SK-N-DZ (cell line): ENCODE measurements around the gene TARBP1.
"Not testable (repeated sequence)": the region's sequence is repeated elsewhere in the genome, so short reads cannot be mapped to it uniquely, and the experiment has no call there.

Source experiments
- DNase-seq: peaks from one replicate; pipeline ENCODE4 v3.0.0-alpha.2; 2015; ENCODE audit warnings: low spot score

The TARBP1 gene

GRCh38 chr1:234504969-234505768, 26.2 kb upstream of the TARBP1 start:
- peak; percentile 48 for DNase-seq

GRCh38 chr1:234504251-234504650, 25.3 kb upstream of the TARBP1 start:
- DNase-seq = not testable (repeated sequence)

- no peak for DNase-seq
Measured at GRCh38 chr1:234503193-234504050, 24.4 kb upstream of the TARBP1 start.

GRCh38 chr1:234502785-234503184, 23.8 kb upstream of the TARBP1 start:
- DNase-seq = no peak

- DNase-seq = no peak
Measured at GRCh38 chr1:234500269-234500668, 21.3 kb upstream of the TARBP1 start.

GRCh38 chr1:234499943-234500245, 20.9 kb upstream of the TARBP1 start:
- DNase-seq = no peak

- peak; percentile 78 for DNase-seq
Measured at GRCh38 chr1:234499119-234499942, 20.4 kb upstream of the TARBP1 start.

GRCh38 chr1:234498448-234499118, 19.6 kb upstream of the TARBP1 start:
- DNase-seq = no peak

GRCh38 chr1:234497589-234497988, 18.6 kb upstream of the TARBP1 start:
- no peak for DNase-seq

GRCh38 chr1:234495231-234495990, 16.4 kb upstream of the TARBP1 start:
- no peak for DNase-seq

- DNase-seq = no peak
Measured at GRCh38 chr1:234494049-234494448, 15.1 kb upstream of the TARBP1 start.

GRCh38 chr1:234490793-234491479, 12.0 kb upstream of the TARBP1 start:
- DNase-seq = no peak

- no peak for DNase-seq
Measured at GRCh38 chr1:234489698-234490077, 10.7 kb upstream of the TARBP1 start.

- no peak for DNase-seq
Measured at GRCh38 chr1:234489007-234489697, 10.2 kb upstream of the TARBP1 start.

- no peak for DNase-seq
Measured at GRCh38 chr1:234488054-234489006, 9.4 kb upstream of the TARBP1 start.

GRCh38 chr1:234486858-234487840, 8.2 kb upstream of the TARBP1 start:
- DNase-seq = no peak
